B cell (primary cell): ENCODE data around the gene PLEKHB1. TPM values are rescaled to one million over a fixed set of nuclear protein-coding genes. Genes with fewer than 3 reads are reported as not detected.

Source experiments
- ATAC-seq: fragments of 200-7000 bp; cut with Tn5 transposase; one replicate; pipeline ENCODE4 v1.10.0; 2021; ENCODE audit warnings: low read depth, mild to moderate bottlenecking, moderate number of reproducible peaks, moderate library complexity
- CTCF ChIA-PET: fragments of 350-600 bp; sonication (Branson Sonifier 250); formaldehyde crosslinking; loops from one replicate; lab custom pipeline; 2021; ENCODE audit warnings: antibody characterized with exemption, inconsistent platforms; lab: Charles Lee
- POLR2A ChIA-PET: fragments of 350-600 bp; sonication (Branson Sonifier 250); formaldehyde crosslinking; loops from one replicate; lab custom pipeline; 2021; ENCODE audit warnings: antibody characterized with exemption; lab: Charles Lee
- DNase-seq: peaks from one replicate; pipeline ENCODE4 v3.0.0; 2013
- H2AFZ ChIP-seq: 2 replicates; pipeline ENCODE4 v1.6.1; 2012; ENCODE audit warnings: mild to moderate bottlenecking, low read depth, low read length; ENCODE audit not compliant: insufficient read depth, poor library complexity, severe bottlenecking
- H3K27ac ChIP-seq, 2 donors: 1 replicate in 1 of 2; 2 replicates in 1 of 2; pipeline ENCODE4 v1.5.1; 2012 to 2013; ENCODE audit warnings: low read length in 2 of 2, mild to moderate bottlenecking in 2 of 2, moderate library complexity in 1 of 2
- H3K27me3 ChIP-seq, 4 experiments: fragments of 200-600 bp in 1 of 4; sonication (generic) in 1 of 4; replicated peaks in 1 of 4; 1 replicate in 2 of 4; 2 replicates in 2 of 4; pipeline versions ENCODE4 v1.6.1 to v1.7.0; 2013 to 2016; ENCODE audit warnings: low read length in 3 of 4, mild to moderate bottlenecking in 2 of 4, mixed read lengths in 1 of 4, moderate library complexity in 1 of 4; ENCODE audit not compliant: insufficient read depth in 4 of 4, control insufficient read depth in 3 of 4; ENCODE audit errors: control extremely low read depth in 1 of 4
- H3K36me3 ChIP-seq, 2 experiments: replicated peaks in 1 of 2; 1 replicate in 1 of 2; 2 replicates in 1 of 2; pipeline versions ENCODE4 v1.6.1 to v1.7.1; 2013; ENCODE audit warnings: low read length in 1 of 2; ENCODE audit not compliant: insufficient read depth in 2 of 2, control insufficient read depth in 1 of 2; ENCODE audit errors: control extremely low read depth in 1 of 2, extremely low read depth in 1 of 2
- H3K4me1 ChIP-seq, 2 donors: fragments of 200-600 bp in 1 of 2; sonication (generic) in 1 of 2; 1 replicate in 1 of 2; 2 replicates in 1 of 2; pipeline versions ENCODE4 v1.5.1 to v1.6.1; 2013 to 2017; ENCODE audit warnings: low read length in 2 of 2; ENCODE audit not compliant: control insufficient read depth in 2 of 2, insufficient read depth in 2 of 2
- H3K4me2 ChIP-seq: replicated peaks from 2 replicates; pipeline ENCODE3; 2012; ENCODE audit warnings: mild to moderate bottlenecking, low read depth, low read length; ENCODE audit not compliant: poor library complexity, severe bottlenecking
- H3K4me3 ChIP-seq, 5 experiments: fragments of 200-600 bp in 1 of 5; sonication (generic) in 1 of 5; 1 replicate in 3 of 5; 2 replicates in 2 of 5; pipeline versions ENCODE4 v1.5.1 to v1.7.0; 2011 to 2016; ENCODE audit warnings: low read length in 4 of 5, mild to moderate bottlenecking in 4 of 5, low read depth in 2 of 5, control low read depth in 1 of 5, moderate library complexity in 1 of 5; ENCODE audit not compliant: insufficient read depth in 1 of 5; ENCODE audit errors: control extremely low read depth in 1 of 5, extremely low read depth in 1 of 5
- H3K79me2 ChIP-seq: fragments of 200-600 bp; sonication (generic); one replicate; pipeline ENCODE4 v1.6.0; 2016; ENCODE audit warnings: low read length; ENCODE audit not compliant: control insufficient read depth, insufficient read depth
- H3K9ac ChIP-seq: fragments of 200-600 bp; sonication (generic); 2 replicates; pipeline ENCODE4 v1.6.1; 2017; ENCODE audit warnings: mild to moderate bottlenecking, low read length, moderate library complexity
- H3K9me3 ChIP-seq, 3 donors: one replicate each; pipeline versions ENCODE4 v1.6.1 to v1.7.1; 2013; ENCODE audit warnings: low read length in 2 of 3; ENCODE audit not compliant: control insufficient read depth in 2 of 3, insufficient read depth in 1 of 3; ENCODE audit errors: control extremely low read depth in 1 of 3
- H4K20me1 ChIP-seq: 2 replicates; pipeline ENCODE4 v1.6.0; 2012; ENCODE audit warnings: mild to moderate bottlenecking, low read length; ENCODE audit not compliant: insufficient read depth, control insufficient read depth, poor library complexity, severe bottlenecking
- H3K27ac Mint-ChIP-seq: one replicate; pipeline ENCODE4 v1.8.0; 2021; ENCODE audit warnings: mixed read lengths
- H3K27me3 Mint-ChIP-seq: one replicate; pipeline ENCODE4 v1.8.0; 2021; ENCODE audit warnings: mixed read lengths
- H3K4me1 Mint-ChIP-seq: one replicate; pipeline ENCODE4 v1.8.0; 2021; ENCODE audit warnings: mixed read lengths
- H3K4me3 Mint-ChIP-seq: one replicate; pipeline ENCODE4 v1.8.0; 2021; ENCODE audit warnings: mixed read lengths
- H3K9me3 Mint-ChIP-seq: one replicate; pipeline ENCODE4 v1.8.0; 2022; ENCODE audit warnings: mixed read lengths; ENCODE audit not compliant: insufficient read depth
- CTCF ChIP-seq: fragments of 200-600 bp; IDR thresholded peaks from one replicate; pipeline ENCODE4 v1.8.0; 2022; ENCODE audit warnings: antibody characterized with exemption, mild to moderate bottlenecking
- EZH2 ChIP-seq: IDR thresholded peaks from 2 replicates; pipeline ENCODE4 v1.6.1; 2012; ENCODE audit warnings: borderline replicate concordance, low read depth, mild to moderate bottlenecking, moderate library complexity, low read length; ENCODE audit not compliant: insufficient read depth, poor library complexity, severe bottlenecking
- WGBS: methylation state at CpG from one replicate; pipeline ENCODE4 v1.1.5; 2013; ENCODE audit warnings: missing lambda C conversion rate; ENCODE audit not compliant: insufficient coverage; 5-methylcytosine and 5-hydroxymethylcytosine counted together
- intact Hi-C: fragments of 100-400 bp; cut with micrococcal nuclease; formaldehyde crosslinking; loops from one replicate; pipeline ENCODE4 v1.10.0; 2022
- polyA plus RNA-seq: library from polyadenylated mRNA; depleted of rRNA; stranded (reverse); fragments of >200 nt; gene quantifications from 2 replicates; pipeline ENCODE4 v1.2.3, GENCODE V29; 2012
- total RNA-seq, 2 donors: library from RNA; stranded (reverse); fragments of 120-200 nt in 1 of 2; gene quantifications; 1 replicate in 1 of 2; 2 replicates in 1 of 2; pipeline versions ENCODE4 v1.2.3 to v1.2.4, GENCODE V29; 2013 to 2022

PLEKHB1 gene
- total and polyA plus RNA-seq, 2 donors (not counting 1 experiment from before 2014, with no cell fraction given): 13.8 to 16.7 TPM

GRCh38 chr11:73663604-73664495, 17.5 kb downstream of the PLEKHB1 start:
- Mint-ChIP-seq H3K27me3 (peaks cover 7% of the 10 kb centered on the region), H3K27ac (no peak overlapping the region), H3K9me3 (no peaks in the 10 kb centered on the region), H3K4me1 (peaks cover 14% of the 10 kb centered on the region), H3K4me3 (no peak overlapping the region)
- intact Hi-C loops: no loop called here
- Histone ChIP-seq H4K20me1 (no peaks in the 10 kb centered on the region), H3K9me3 (no peaks in the 10 kb centered on the region), H3K27ac (no peak overlapping the region), H3K79me2 (no peaks in the 10 kb centered on the region), H3K9ac (no peak overlapping the region), H3K36me3 (no peaks in the 10 kb centered on the region), H3K4me1 (peaks cover 9 to 10% of the 10 kb centered on the region in 2 donors), H3K4me2 (no peak overlapping the region), H3K4me3 (no peak overlapping the region), H2AFZ (no peak overlapping the region), H3K27me3 (peaks cover 0 to 13% (median 4%) of the 10 kb centered on the region in 4 experiments)
- CTCF ChIA-PET: interaction anchor here (0.7 to 13.3 kb wide), 7 partner anchors 40 to 439 kb away, joined by 3 to 252 read pairs (median 13); no protein-coding TSS in a partner anchor
- TF ChIP-seq CTCF (no peak), EZH2 (no peak)
- DNase-seq: no peak
- POLR2A ChIA-PET: no interaction called here
- WGBS: 94% methylated on average over 3 of the region's 3 CpGs
- no peak for ATAC-seq

- Mint-ChIP-seq H3K27ac (no peak overlapping the region), H3K4me1 (peaks cover 14% of the 10 kb centered on the region), H3K27me3 (peaks cover 7% of the 10 kb centered on the region), H3K9me3 (no peaks in the 10 kb centered on the region), H3K4me3 (no peak overlapping the region)
- Histone ChIP-seq H3K4me2 (no peak overlapping the region), H2AFZ (no peak overlapping the region), H3K79me2 (no peaks in the 10 kb centered on the region), H3K4me3 (no peak overlapping the region), H3K36me3 (no peaks in the 10 kb centered on the region), H3K9ac (no peak overlapping the region), H4K20me1 (no peaks in the 10 kb centered on the region), H3K27ac (no peak overlapping the region), H3K4me1 (peaks cover 9 to 10% of the 10 kb centered on the region in 2 donors), H3K9me3 (no peaks in the 10 kb centered on the region), H3K27me3 (peaks cover 0 to 13% (median 4%) of the 10 kb centered on the region in 4 experiments)
- TF ChIP-seq EZH2 (no peak), CTCF (no peak)
- CTCF ChIA-PET: interaction anchor here (2.1 to 13.3 kb wide), 2 partner anchors 41 to 314 kb away, joined by 5 to 252 read pairs; no protein-coding TSS in a partner anchor
- DNase-seq (no peak), ATAC-seq (no peak)
- intact Hi-C loops: no loop called here
- POLR2A ChIA-PET: no interaction called here
These were observed 18.5 kb downstream of the PLEKHB1 start for GRCh38 chr11:73664877-73665276.
